Stimulated activated CD8-positive, alpha-beta memory T cell treated with anti-CD3 and anti-CD28 coated beads, Interleukin-7, amount 100 ng/mL, for 1 hour (primary cell): ENCODE data around the gene SLC13A3.
"Not testable (repeated sequence)": the region's sequence is repeated elsewhere in the genome, so short reads cannot be mapped to it uniquely, and the experiment has no call there.

Source experiments
- DNase-seq, 2 donors: peaks; one replicate each; pipeline ENCODE4 v3.0.0-alpha.2; 2020; ENCODE audit warnings: low read depth in 2 of 2

The SLC13A3 gene

GRCh38 chr20:46681032-46681854, 30.0 kb upstream of the SLC13A3 start:
- peak; percentile 36 to 50 for DNase-seq

DNA sequence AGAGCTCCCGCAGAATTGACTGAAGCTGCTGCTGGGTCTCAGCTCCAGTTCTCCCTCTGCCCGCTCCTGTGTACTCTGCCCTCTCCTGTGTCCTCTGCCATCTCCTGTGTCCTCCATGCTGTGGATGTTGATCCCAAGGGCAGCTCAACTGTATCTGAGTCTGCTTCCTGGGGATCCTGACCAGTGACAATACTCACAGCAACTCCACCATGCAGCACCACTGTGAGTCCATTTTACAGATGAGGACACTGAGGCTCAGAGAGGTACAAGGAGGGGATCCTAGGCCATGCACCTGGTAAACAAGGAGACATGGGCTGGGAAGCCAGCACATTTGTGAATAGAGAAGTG, 29.4 kb upstream of the SLC13A3 start:
- no peak for DNase-seq

- DNase-seq, result no peak
These were observed 27.3 kb upstream of the SLC13A3 start for GRCh38 chr20:46678516-46678915.

DNA sequence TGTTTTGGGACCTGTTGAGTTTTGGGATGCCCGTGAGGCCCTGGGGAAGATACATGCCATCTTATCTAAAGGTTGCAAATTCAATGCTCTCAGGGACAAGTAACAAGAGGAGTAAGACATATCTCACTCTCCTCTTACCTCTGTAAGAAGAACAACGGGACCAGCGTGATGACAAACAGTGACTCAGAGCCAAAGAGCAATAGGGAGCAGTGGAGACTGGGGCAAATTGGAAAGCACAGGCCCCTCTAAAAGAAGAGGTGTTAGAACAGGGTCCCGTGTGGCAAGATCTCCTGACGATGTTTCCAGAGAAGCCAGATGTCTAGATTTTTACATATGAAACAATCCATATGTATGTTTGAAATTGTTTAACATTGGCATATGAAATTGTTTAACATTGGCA, 26.3 kb upstream of the SLC13A3 start:
- DNase-seq, result no peak

- DNase-seq, result not testable (repeated sequence)
These were observed 25.5 kb upstream of the SLC13A3 start for GRCh38 chr20:46676649-46677316.

DNA sequence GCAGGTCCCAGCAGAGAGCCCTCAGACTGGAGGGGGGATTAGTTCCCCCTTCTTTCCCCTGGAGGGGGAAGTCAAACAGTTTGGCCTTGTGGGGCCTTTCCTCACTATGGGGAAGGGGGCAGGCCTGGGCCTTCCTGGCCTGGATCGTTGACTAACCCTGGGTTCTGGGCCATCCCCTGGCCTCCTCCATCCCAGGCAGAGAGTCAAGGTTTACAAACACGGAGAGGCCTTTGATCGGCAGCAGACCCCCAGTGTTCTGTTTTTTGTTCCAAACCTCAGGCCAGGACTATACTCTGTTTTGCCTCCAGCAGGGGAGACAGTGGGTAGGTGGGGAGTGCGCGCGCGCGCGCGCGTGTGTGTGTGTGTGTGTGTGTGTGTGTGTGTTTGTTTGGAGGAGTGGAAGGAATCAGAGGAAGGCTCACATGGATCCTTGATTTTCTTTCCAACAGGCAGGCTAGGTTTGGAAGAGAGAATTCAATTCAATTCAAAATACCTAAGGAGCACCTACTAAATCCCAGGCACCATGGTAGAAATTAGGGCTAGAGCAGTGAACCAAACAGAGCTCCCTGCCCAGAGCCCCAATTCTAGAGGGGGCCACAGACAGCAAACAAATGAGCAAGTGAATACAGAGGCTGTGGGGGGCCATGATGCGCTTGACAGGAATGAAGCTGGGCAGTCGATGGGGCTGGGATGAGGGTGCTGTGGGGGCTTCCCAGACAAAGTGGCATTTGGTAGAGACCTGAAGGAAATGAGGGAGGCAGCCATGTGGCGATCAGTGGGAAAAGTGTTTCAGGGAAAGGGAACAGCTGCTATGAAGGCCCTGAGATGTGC, 23.2 kb upstream of the SLC13A3 start:
- DNase-seq, result no peak

DNA sequence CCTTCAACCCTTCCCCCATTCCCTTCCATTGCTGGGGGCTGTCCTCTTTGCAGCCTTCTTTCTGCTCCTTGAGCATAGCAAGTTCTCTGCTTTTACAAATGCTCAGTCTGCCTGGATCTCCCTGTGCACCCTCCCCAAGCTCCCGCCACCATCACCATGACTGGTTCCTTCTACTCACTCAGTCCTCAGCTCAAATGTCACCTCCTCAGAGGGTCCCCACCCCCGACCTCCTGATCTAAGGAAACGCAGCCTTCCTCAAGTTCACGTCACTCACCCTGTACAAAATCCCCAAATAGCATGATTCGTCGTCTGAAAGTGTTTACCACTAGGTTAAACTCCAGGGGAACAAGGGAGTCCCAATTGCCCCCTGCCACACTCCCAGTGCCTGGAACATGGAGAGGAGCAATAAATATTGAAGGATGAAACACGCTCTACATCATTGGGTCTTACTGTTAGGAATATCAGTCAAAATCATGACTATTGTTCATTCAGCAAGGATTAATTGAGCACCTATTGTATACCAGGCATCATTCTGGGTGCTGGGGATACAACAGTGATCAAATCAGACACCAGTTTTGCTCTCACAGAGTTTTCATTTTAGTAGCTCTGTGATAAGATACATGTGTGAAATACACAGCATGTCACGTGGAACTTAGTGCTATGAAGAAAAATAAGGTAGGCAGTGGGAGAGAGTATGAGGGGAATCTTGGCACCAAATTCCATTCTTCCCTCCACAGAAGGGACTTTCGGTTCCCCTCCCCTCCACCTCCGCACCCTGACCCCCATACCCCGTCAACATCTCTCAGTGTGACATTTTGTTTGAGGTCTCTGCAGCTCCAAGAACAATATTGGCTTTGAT, 22.4 kb upstream of the SLC13A3 start:
- DNase-seq, result no peak

DNA sequence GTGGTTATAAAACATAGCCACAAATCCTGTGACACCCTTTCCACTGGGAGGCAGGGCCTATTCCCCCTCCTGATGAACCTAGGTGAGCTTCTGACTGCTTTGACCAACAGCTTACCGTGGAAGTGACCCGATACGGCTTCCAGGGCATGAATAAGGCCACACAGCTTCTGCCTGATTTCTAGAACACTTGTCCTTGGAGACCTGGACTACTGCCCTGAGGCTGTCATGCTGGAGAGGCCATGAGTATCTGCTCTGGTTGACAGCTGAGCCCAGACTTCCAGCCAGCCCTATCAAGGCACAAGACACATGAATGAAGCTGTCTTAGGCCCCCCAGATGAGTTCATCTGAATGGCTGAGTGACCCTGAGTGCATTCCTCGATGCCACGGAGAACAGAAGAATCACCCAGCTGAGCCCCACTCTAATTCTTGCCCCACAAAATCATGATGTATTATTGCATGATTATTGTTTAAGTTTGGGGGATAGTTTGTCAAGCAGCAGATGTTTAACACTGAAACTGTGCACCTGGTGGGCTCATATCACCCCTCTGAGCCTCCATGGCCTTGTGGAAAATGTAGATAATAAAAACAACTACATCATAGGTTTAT, 21.4 kb upstream of the SLC13A3 start:
- DNase-seq, result no peak

DNA sequence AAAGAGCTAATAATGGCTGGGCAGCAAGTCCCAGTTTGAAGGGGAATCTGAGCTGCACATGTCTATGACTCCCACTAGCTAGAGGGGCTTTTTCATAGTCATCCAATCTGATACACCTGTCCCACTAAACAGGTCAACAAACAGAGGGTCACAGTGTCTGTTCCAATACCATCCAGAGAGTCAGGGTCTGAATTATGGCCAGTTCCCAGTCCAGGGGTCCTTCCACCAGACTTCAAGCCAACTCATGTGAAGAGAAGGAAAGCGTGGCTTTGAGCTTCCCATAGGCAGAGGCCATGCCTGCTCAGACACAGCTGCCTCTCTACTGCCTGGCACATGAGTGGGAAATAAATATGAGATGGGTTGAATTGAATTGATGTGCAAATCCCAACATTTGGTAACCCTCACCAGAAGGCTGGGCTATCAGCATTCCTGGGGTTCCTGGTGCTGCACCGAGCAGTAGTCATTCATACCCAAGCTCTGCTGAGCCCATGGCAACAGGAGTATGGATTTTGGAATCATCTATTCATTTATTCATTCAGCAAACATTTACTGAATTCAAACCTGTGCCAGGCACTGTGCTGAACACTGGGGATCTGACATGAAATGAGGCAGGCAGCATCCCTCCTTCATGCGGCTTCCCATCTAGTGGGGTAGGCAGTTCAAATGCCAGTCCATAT, 20.7 kb upstream of the SLC13A3 start:
- no peak for DNase-seq

DNA sequence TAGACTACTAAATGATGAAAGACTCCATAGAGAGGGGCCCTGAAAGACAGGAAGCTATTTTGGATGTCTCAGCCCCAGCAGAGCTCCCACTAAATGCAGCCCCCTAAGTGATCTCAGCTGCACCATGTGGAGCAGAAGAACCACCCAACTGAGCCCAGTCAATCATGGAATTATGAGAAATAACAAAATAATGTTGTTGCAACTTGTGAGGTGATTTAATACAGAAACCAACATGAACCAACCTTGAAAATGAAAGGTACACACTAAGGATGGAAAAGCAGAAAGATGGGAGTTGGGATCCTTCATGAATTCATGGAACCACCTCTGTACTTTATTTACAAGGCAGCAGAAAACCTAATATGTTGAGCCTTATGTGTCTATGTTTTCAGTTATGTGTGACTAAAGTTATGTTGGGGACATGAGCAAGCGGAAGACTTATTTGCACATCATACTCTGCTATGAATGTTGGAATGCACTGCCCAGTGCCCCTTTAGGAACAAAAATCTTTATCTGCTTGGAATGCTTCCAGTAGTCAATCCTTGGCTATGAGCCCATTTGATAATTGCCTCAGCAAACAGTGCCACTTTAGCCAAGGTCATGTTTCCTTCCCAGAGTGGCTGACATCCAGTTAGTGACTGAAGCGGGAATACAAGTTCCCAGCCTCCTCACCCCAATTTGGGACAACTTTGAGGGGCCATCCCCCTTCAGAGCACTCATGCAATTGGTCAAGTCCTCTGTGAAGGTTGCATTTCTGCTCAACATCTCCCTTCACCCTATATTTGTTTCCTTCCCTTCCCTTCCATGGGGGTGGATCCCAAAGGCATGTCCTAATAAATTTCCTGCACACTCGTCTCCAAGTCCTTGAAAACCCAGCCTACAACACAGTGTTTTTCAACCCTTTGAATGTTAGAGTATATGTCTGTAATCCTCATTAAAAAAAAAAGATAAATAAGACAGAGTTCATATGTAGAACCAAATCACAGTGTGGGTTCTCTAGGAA, 19.6 kb upstream of the SLC13A3 start:
- DNase-seq, result no peak

DNA sequence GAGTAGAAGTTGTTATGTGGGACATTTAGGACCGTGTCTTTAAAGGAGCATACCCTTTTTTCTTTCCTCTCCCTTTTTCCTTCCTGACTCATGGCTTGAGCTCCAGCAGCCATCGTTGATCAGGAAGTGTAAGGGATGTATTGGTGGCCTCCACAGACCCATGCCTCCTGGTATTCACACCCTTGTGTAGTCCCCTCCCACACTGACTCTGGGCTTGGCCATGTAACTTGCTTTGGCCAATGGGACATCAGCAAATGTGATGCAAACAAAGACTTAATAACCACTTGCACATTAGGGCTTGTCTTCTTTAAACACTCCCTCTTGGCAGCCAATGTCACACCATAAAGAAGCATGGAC, 18.9 kb upstream of the SLC13A3 start:
- no peak for DNase-seq

DNA sequence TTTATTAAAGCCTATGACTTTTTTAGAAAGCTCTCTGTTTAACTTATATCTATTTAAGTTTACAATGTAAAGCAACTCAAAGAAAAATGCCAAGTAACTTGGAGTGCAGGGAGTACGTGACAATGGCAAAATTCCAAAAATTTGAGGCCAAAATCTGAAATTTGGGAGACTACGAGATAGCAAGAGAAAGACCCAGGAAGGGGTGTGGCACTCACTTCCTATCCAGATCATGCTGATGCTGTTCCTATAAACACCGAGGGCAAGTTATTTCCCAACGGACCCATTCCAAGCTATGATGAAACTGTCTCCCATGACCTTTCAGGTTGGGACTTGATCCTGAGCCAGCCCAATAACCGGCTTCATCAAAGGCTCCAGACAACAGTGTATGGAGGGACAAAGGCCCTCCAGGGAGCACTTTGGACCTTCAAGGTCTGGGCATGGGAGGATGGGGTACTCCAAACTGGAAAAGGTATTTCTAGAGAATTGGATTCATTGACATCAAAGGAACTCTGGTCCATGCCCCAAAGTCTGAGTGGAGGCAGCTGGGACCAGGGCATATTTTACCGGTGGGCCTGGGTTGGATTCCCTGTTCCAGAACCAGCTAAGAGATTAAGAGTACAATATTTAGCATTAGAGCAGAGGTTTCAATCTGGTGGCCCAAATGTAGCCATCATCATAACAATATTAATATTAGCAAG, 15.7 kb upstream of the SLC13A3 start:
- no peak for DNase-seq

DNA sequence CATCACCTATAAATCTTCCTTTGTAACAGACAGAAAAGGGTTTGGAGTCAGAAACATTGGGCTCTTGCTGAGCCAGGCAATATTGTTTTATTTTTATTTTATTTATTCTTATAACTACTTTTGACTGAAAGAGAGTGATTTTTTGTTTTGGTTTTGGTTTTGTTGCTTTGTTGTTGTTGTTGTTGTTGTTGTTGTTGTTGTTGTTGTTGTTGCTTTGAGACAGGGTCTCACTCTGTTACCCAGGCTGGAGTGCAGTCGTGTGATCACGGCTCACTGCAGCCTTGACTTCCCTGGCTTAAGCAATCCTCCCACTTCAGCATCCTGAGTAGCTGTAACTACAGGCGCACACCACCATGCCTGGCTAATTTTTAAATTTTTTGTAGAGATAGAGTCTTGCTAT, 15.0 kb upstream of the SLC13A3 start:
- no peak for DNase-seq

GRCh38 chr20:46665602-46666001, 14.3 kb upstream of the SLC13A3 start:
- DNase-seq, result no peak

DNA sequence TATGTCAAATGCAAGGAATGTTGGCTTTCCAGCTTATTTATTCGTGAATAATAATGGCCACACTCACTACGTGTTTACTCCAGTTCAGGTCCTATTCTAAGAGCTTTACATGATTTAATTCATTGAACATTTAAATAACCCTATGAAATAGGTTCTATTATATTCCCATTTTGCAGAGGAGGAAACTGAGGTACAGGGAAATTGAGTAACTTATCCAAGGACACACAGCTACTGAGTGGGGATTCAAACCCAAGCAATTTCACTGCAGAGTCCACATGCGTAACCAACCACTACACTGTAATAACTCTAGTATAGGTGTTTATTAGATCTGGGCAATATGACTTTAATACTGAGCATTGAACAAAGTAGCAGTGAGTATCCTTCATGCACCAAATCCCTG, 12.3 kb upstream of the SLC13A3 start:
- DNase-seq, result no peak

DNA sequence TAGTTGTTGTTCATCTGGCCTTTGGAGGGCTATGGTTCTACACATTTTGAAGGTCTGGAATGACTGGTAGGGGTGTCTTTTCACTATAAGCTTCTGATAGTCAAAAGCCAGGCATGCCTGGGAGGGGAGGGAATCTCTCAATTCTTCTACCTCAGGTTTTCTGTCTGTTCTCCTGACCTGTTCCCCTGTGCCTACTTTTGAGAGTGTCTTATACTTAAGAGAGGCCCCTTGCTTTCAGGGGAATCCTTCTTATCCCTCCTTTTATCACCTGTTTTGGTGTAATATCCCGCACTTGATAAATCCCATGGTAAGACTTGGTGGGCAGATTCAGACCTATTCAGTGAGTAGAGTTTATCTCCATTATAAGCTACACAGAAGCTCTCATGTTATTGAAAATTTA, 10.4 kb upstream of the SLC13A3 start:
- no peak for DNase-seq

GRCh38 chr20:46660487-46660886, 9.2 kb upstream of the SLC13A3 start:
- DNase-seq, result no peak

DNA sequence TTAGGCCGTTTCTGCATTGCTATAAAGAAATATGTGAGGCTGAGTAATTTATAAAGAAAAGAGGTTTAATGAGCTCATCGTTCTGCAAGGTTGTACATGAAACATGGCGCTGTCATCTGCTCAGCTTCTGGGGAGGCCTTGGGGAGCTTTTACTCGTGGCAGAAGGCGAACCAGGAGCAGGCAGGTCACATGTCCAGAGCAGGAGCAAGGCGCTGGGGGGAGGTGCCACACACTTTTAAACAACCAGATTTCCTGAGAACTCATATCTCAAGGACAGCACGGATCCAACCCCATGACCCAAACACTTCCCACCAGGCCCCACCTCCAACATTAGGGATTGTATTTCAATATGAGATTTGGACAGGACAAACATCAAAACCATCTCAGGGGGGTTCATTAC, 6.4 kb upstream of the SLC13A3 start:
- DNase-seq, result no peak

DNA sequence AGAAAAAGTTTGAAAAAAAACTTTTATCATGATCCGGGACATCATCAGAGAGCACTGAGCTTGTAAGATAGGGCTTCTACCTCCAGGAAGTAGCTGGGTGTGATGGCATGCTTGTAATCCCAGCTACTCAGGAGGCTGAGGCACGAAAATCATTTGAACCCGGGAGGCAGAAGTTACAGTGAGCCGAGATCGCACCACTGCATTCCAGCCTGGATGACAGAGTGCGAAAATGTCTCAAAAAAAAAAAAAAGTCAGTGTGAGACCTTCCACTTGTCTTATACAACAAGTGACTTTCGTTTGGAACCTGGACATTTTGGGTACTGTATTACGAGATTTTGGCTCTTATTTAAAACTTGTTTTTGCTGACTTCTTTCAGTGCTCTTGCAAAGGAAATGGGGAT, 5.9 kb upstream of the SLC13A3 start:
- DNase-seq, result no peak
